GM08714 (cell line): ENCODE results near the gene VEPH1.

ENCODE experiments used
- H3K4me3 ChIP-seq: fragments of 200-500 bp; sonication (Bioruptor generic); 2 replicates; pipeline ENCODE4 v1.5.1; 2014; ENCODE audit warnings: mild to moderate bottlenecking, low read length, inconsistent platforms
- ZNF274 ChIP-seq: IDR thresholded peaks from 2 replicates; pipeline ENCODE4 v1.6.1; 2012; ENCODE audit warnings: mild to moderate bottlenecking, low read depth, low read length

VEPH1 gene

GRCh38 chr3:157294953-157295352, 208.3 kb downstream of the VEPH1 start:
- no peak overlapping the region for H3K4me3 ChIP-seq
- TF ChIP-seq ZNF274: no peak

GRCh38 chr3:157294491-157294890, 208.7 kb downstream of the VEPH1 start:
- no peak for TF ChIP-seq ZNF274
- H3K4me3 ChIP-seq: no peak overlapping the region

- no peak overlapping the region for H3K4me3 ChIP-seq
- TF ChIP-seq ZNF274: no peak
Measured at GRCh38 chr3:157290766-157291165, 212.4 kb downstream of the VEPH1 start.

GRCh38 chr3:157285966-157286365, 217.2 kb downstream of the VEPH1 start:
- TF ChIP-seq ZNF274: no peak
- no peak overlapping the region for H3K4me3 ChIP-seq

- no peak overlapping the region for H3K4me3 ChIP-seq
- TF ChIP-seq ZNF274: no peak
Measured at GRCh38 chr3:157285141-157285540, 218.1 kb downstream of the VEPH1 start.

GRCh38 chr3:157284688-157285087, 218.5 kb downstream of the VEPH1 start:
- TF ChIP-seq ZNF274: no peak
- H3K4me3 ChIP-seq: no peak overlapping the region

GRCh38 chr3:157282261-157283191, 220.7 kb downstream of the VEPH1 start:
- TF ChIP-seq ZNF274: no peak
- no peak overlapping the region for H3K4me3 ChIP-seq

GRCh38 chr3:157280786-157281185, 222.4 kb downstream of the VEPH1 start:
- TF ChIP-seq ZNF274: no peak
- no peak overlapping the region for H3K4me3 ChIP-seq

- H3K4me3 ChIP-seq: no peak overlapping the region
- TF ChIP-seq ZNF274: no peak
Measured at GRCh38 chr3:157280354-157280753, 222.9 kb downstream of the VEPH1 start.

- no peak overlapping the region for H3K4me3 ChIP-seq
- TF ChIP-seq ZNF274: no peak
Measured at GRCh38 chr3:157279237-157279636, 224.0 kb downstream of the VEPH1 start.

GRCh38 chr3:157276801-157277200, 226.4 kb downstream of the VEPH1 start:
- no peak overlapping the region for H3K4me3 ChIP-seq
- no peak for TF ChIP-seq ZNF274

GRCh38 chr3:157275832-157276231, 227.4 kb downstream of the VEPH1 start:
- no peak overlapping the region for H3K4me3 ChIP-seq
- no peak for TF ChIP-seq ZNF274

GRCh38 chr3:157274644-157275137, 228.5 kb downstream of the VEPH1 start:
- TF ChIP-seq ZNF274: no peak
- H3K4me3 ChIP-seq: no peak overlapping the region

GRCh38 chr3:157271283-157271882, 231.8 kb downstream of the VEPH1 start:
- no peak overlapping the region for H3K4me3 ChIP-seq
- TF ChIP-seq ZNF274: no peak

- no peak for TF ChIP-seq ZNF274
- no peak overlapping the region for H3K4me3 ChIP-seq
Measured at GRCh38 chr3:157268026-157268425, 235.2 kb downstream of the VEPH1 start.
